ENCODE results near the gene ERBIN.

- no peak for TF ChIP-seq POLR2A (IDR thresholded peaks at IDR 0.05; ENCODE audit: low read depth, low read length)
- no peak for TF ChIP-seq POLR2AphosphoS5 (IDR thresholded peaks at IDR 0.05; ENCODE audit: low read depth, low read length)
- TF ChIP-seq TAF1 (IDR thresholded peaks at IDR 0.05; ENCODE audit: borderline replicate concordance, low read depth, low read length), result no peak
These were observed 191.9 kb downstream of the ERBIN start for GRCh38 chr5:66118304-66118703.
